GM18526 (cell line): ENCODE results near the gene CCDC127.

Source experiments
- POLR2A ChIP-seq: IDR thresholded peaks from 3 replicates; pipeline ENCODE4 v1.6.1; 2011; ENCODE audit not compliant: insufficient read length; ENCODE audit errors: extremely low read depth

CCDC127 gene

GRCh38 chr5:173392-174290, 44.3 kb downstream of the CCDC127 start:
- no peak for TF ChIP-seq POLR2A

GRCh38 chr5:172841-173251, 45.1 kb downstream of the CCDC127 start:
- TF ChIP-seq POLR2A: no peak

- TF ChIP-seq POLR2A: no peak
Measured at GRCh38 chr5:172421-172820, 45.5 kb downstream of the CCDC127 start.

- TF ChIP-seq POLR2A: no peak
Measured at GRCh38 chr5:171801-172331, 46.1 kb downstream of the CCDC127 start.

- TF ChIP-seq POLR2A: no peak
Measured at GRCh38 chr5:170971-171800, 46.8 kb downstream of the CCDC127 start.

- no peak for TF ChIP-seq POLR2A
Measured at GRCh38 chr5:169728-170094, 48.2 kb downstream of the CCDC127 start.

- no peak for TF ChIP-seq POLR2A
Measured at GRCh38 chr5:169071-169727, 48.8 kb downstream of the CCDC127 start.

- TF ChIP-seq POLR2A: no peak
Measured at GRCh38 chr5:167982-168660, 49.8 kb downstream of the CCDC127 start.

- TF ChIP-seq POLR2A: no peak
Measured at GRCh38 chr5:167511-167910, 50.4 kb downstream of the CCDC127 start.

- TF ChIP-seq POLR2A: no peak
Measured at GRCh38 chr5:166441-167372, 51.2 kb downstream of the CCDC127 start.

GRCh38 chr5:164244-164643, 53.7 kb downstream of the CCDC127 start:
- TF ChIP-seq POLR2A: no peak

GRCh38 chr5:163841-164240, 54.1 kb downstream of the CCDC127 start:
- TF ChIP-seq POLR2A: no peak

GRCh38 chr5:163338-163620, 54.7 kb downstream of the CCDC127 start:
- TF ChIP-seq POLR2A: no peak
